Neural progenitor cell (in vitro differentiated cells): ENCODE results near the gene NGF. TPM values are rescaled to one million over a fixed set of nuclear protein-coding genes. Genes with fewer than 3 reads are reported as not detected.

ENCODE experiments used
- DNase-seq: peaks from one replicate; pipeline ENCODE4 v3.0.0-alpha.2; 2016; ENCODE audit warnings: low spot score
- H2AFZ ChIP-seq: fragments of 200-600 bp; sonication (generic); replicated peaks from 2 replicates; pipeline ENCODE4 v1.6.1; 2016; ENCODE audit warnings: antibody characterized with exemption
- H3F3A ChIP-seq: fragments of 200-600 bp; sonication (generic); 2 replicates; pipeline ENCODE4 v1.6.1; 2016; ENCODE audit warnings: antibody characterized with exemption, low read depth
- H3K27ac ChIP-seq: fragments of 200-600 bp; sonication (generic); 2 replicates; pipeline ENCODE4 v1.5.1; 2016; ENCODE audit warnings: mild to moderate bottlenecking
- H3K27me3 ChIP-seq: fragments of 200-600 bp; sonication (generic); 2 replicates; pipeline ENCODE4 v1.6.1; 2016; ENCODE audit warnings: mild to moderate bottlenecking, moderate library complexity
- H3K36me3 ChIP-seq: fragments of 200-600 bp; sonication (generic); 2 replicates; pipeline ENCODE4 v1.5.1; 2016
- H3K4me1 ChIP-seq: fragments of 200-600 bp; sonication (generic); 2 replicates; pipeline ENCODE4 v1.6.1; 2016; ENCODE audit warnings: mixed run types
- H3K4me2 ChIP-seq: fragments of 200-600 bp; sonication (generic); 2 replicates; pipeline ENCODE4 v1.6.1; 2016
- H3K4me3 ChIP-seq: fragments of 200-600 bp; sonication (generic); 2 replicates; pipeline ENCODE4 v1.5.1; 2016
- H3K79me2 ChIP-seq: fragments of 200-600 bp; sonication (generic); 2 replicates; pipeline ENCODE4 v1.6.1; 2016; ENCODE audit warnings: low read depth
- H3K9ac ChIP-seq: fragments of 200-600 bp; sonication (generic); 2 replicates; pipeline ENCODE4 v1.6.1; 2016
- H3K9me3 ChIP-seq: fragments of 200-600 bp; sonication (generic); 2 replicates; pipeline ENCODE4 v1.5.1; 2016; ENCODE audit warnings: low read depth
- H4K20me1 ChIP-seq: fragments of 200-600 bp; sonication (generic); 2 replicates; pipeline ENCODE4 v1.6.1; 2016; ENCODE audit warnings: low read depth
- H3K27ac Mint-ChIP-seq: 3 replicates; pipeline ENCODE4 v1.8.0; 2021; ENCODE audit warnings: mixed read lengths
- H3K27me3 Mint-ChIP-seq: 2 replicates; pipeline ENCODE4 v1.8.0; 2022; ENCODE audit warnings: low read depth, mild to moderate bottlenecking, inconsistent platforms, moderate library complexity, mixed read lengths; ENCODE audit not compliant: insufficient read depth
- H3K36me3 Mint-ChIP-seq: 3 replicates; pipeline ENCODE4 v1.8.0; 2021; ENCODE audit warnings: mixed read lengths
- H3K4me1 Mint-ChIP-seq: 3 replicates; pipeline ENCODE4 v1.8.0; 2021; ENCODE audit warnings: mixed read lengths
- H3K4me3 Mint-ChIP-seq: 3 replicates; pipeline ENCODE4 v1.8.0; 2021; ENCODE audit warnings: mild to moderate bottlenecking, moderate library complexity, mixed read lengths
- H3K9me3 Mint-ChIP-seq: 3 replicates; pipeline ENCODE4 v1.8.0; 2020; ENCODE audit warnings: mixed read lengths
- CTCF ChIP-seq: fragments of 200-600 bp; sonication (generic); IDR thresholded peaks from 2 replicates; pipeline ENCODE4 v1.5.1; 2017; ENCODE audit warnings: antibody characterized with exemption, mild to moderate bottlenecking
- EZH2 ChIP-seq: fragments of 200-600 bp; sonication (generic); IDR thresholded peaks from 2 replicates; pipeline ENCODE4 v1.6.1; 2017; ENCODE audit warnings: antibody characterized with exemption, mild to moderate bottlenecking, moderate library complexity
- EZH2phosphoT487 ChIP-seq: fragments of 200-600 bp; sonication (generic); IDR thresholded peaks from 2 replicates; pipeline ENCODE4 v1.6.1; 2017; ENCODE audit warnings: antibody characterized with exemption
- total RNA-seq: library from RNA; depleted of rRNA; stranded (reverse); fragments of >200 nt; gene quantifications from 2 replicates; pipeline ENCODE4 v1.2.3, GENCODE V29; 2015; ENCODE audit warnings: low replicate concordance

NGF gene
- total RNA-seq, 1 donor from 2014 or later, result not detected

GRCh38 chr1:115301438-115302020, 36.5 kb downstream of the NGF start:
- Mint-ChIP-seq H3K4me1 (peaks cover 39% of the 10 kb centered on the region), H3K27me3 (no peaks in the 10 kb centered on the region), H3K9me3 (peaks cover 2% of the 10 kb centered on the region), H3K4me3 (no peak overlapping the region), H3K27ac (no peak overlapping the region), H3K36me3 (no peaks in the 10 kb centered on the region)
- no peak overlapping the region for H3K9ac ChIP-seq
- H3K4me3 ChIP-seq, result no peak overlapping the region
- no peaks in the 10 kb centered on the region for H3F3A ChIP-seq
- H2AFZ ChIP-seq, result no peak overlapping the region
- no peaks in the 10 kb centered on the region for H4K20me1 ChIP-seq
- no peak overlapping the region for H3K4me2 ChIP-seq
- H3K36me3 ChIP-seq, result no peaks in the 10 kb centered on the region
- H3K79me2 ChIP-seq, result no peaks in the 10 kb centered on the region
- no peak overlapping the region for H3K27ac ChIP-seq
- H3K4me1 ChIP-seq, result peaks cover 33% of the 10 kb centered on the region
- no peak for DNase-seq
- H3K27me3 ChIP-seq, result no peaks in the 10 kb centered on the region
- TF ChIP-seq EZH2phosphoT487 (no peak), EZH2 (no peak), CTCF (no peak)
- no peaks in the 10 kb centered on the region for H3K9me3 ChIP-seq

GRCh38 chr1:115300087-115300876, 37.8 kb downstream of the NGF start:
- Histone ChIP-seq H3K79me2 (no peaks in the 10 kb centered on the region), H3F3A (no peaks in the 10 kb centered on the region), H3K27ac (no peak overlapping the region), H3K4me2 (no peak overlapping the region), H4K20me1 (no peaks in the 10 kb centered on the region), H3K36me3 (no peaks in the 10 kb centered on the region), H3K27me3 (no peaks in the 10 kb centered on the region), H3K9ac (no peak overlapping the region), H2AFZ (no peak overlapping the region), H3K4me1 (peaks cover 33% of the 10 kb centered on the region), H3K9me3 (no peaks in the 10 kb centered on the region), H3K4me3 (no peak overlapping the region)
- Mint-ChIP-seq H3K9me3 (peaks cover 2% of the 10 kb centered on the region), H3K4me3 (no peak overlapping the region), H3K36me3 (no peaks in the 10 kb centered on the region), H3K27ac (no peak overlapping the region), H3K27me3 (peaks cover 2% of the 10 kb centered on the region), H3K4me1 (peaks cover 39% of the 10 kb centered on the region)
- no peak for DNase-seq
- no peak for TF ChIP-seq EZH2
- TF ChIP-seq CTCF, result no peak
- TF ChIP-seq EZH2phosphoT487, result no peak

- no peaks in the 10 kb centered on the region for H3K36me3 ChIP-seq
- no peaks in the 10 kb centered on the region for H3K27me3 ChIP-seq
- no peaks in the 10 kb centered on the region for H3F3A ChIP-seq
- TF ChIP-seq EZH2phosphoT487, result no peak
- TF ChIP-seq EZH2, result no peak
- TF ChIP-seq CTCF, result no peak
- peaks cover 33% of the 10 kb centered on the region for H3K4me1 ChIP-seq
- no peaks in the 10 kb centered on the region for H4K20me1 ChIP-seq
- no peak overlapping the region for H3K27ac Mint-ChIP-seq
- H3K9me3 ChIP-seq, result no peaks in the 10 kb centered on the region
- H3K9ac ChIP-seq, result no peak overlapping the region
- no peak overlapping the region for H3K4me2 ChIP-seq
- peaks cover 39% of the 10 kb centered on the region for H3K4me1 Mint-ChIP-seq
- DNase-seq, result no peak
- H3K27me3 Mint-ChIP-seq, result peaks cover 5% of the 10 kb centered on the region
- H2AFZ ChIP-seq, result no peak overlapping the region
- no peak overlapping the region for H3K27ac ChIP-seq
- H3K36me3 Mint-ChIP-seq, result no peaks in the 10 kb centered on the region
- no peaks in the 10 kb centered on the region for H3K79me2 ChIP-seq
- H3K9me3 Mint-ChIP-seq, result peaks cover 2% of the 10 kb centered on the region
- H3K4me3 ChIP-seq, result no peak overlapping the region
- H3K4me3 Mint-ChIP-seq, result no peak overlapping the region
Measured at GRCh38 chr1:115299266-115299665, 38.8 kb downstream of the NGF start.
